ENCODE data around the gene ARHGAP33. TPM values are rescaled to one million over a fixed set of nuclear protein-coding genes. Genes with fewer than 3 reads are reported as not detected.
A peak's percentile ranks its signal among the peaks of the same experiment; 100 is the strongest.

ARHGAP33 gene
- total RNA-seq, 4 donors from 2014 or later: 1.3 to 8.4 (median 2.3) TPM

DNA sequence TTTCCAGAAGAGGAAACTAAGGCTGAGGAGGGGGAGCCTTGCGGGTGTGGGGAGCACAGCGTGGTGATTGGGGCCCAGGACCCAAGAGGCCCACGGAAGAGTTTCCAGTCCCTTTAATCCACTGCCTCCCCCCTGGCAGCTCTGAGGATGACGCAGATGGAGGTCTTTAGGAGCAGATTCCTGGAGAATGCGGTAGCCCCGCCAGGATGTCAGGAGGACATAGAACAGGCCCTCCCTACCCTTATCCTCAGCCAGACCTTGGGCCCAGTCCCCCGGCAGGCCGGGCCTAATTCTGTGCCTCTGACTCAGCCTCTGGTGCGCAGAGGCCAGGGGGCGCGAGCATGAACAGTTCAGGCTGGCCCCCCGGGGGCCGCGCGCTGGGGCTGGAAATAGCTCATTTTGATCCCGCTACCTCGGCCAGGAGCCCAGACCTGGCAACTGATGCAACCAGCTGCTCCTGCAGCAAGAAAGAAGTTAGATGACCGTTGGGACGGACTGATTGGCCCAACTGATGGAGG lies 18.1 kb upstream of the ARHGAP33 start:
- Histone ChIP-seq H3K9me3 (no peaks in the 10 kb centered on the region), H3K27ac (peak overlapping the region; percentile 93 to 98 (median 96)), H3K36me3 (peaks cover 8 to 48% (median 21%) of the 10 kb centered on the region in 3 donors), H3K4me1 (peaks cover 32 to 53% (median 37%) of the 10 kb centered on the region in 3 donors), H3K4me3 (peak overlapping the region; percentile 69 to 94 (median 91)), H3K27me3 (no peaks in the 10 kb centered on the region)
- no peak for TF ChIP-seq POLR2A (IDR thresholded peaks at IDR 0.05)
- no peak for TF ChIP-seq CTCF (IDR thresholded peaks at IDR 0.05)
- DNase-seq: no peak
- intact Hi-C loops (cut with DNase I): no loop called here
- 5 to 20% methylated on average over 1 to 16 of the region's 19 CpGs for WGBS, 2 donors

DNA sequence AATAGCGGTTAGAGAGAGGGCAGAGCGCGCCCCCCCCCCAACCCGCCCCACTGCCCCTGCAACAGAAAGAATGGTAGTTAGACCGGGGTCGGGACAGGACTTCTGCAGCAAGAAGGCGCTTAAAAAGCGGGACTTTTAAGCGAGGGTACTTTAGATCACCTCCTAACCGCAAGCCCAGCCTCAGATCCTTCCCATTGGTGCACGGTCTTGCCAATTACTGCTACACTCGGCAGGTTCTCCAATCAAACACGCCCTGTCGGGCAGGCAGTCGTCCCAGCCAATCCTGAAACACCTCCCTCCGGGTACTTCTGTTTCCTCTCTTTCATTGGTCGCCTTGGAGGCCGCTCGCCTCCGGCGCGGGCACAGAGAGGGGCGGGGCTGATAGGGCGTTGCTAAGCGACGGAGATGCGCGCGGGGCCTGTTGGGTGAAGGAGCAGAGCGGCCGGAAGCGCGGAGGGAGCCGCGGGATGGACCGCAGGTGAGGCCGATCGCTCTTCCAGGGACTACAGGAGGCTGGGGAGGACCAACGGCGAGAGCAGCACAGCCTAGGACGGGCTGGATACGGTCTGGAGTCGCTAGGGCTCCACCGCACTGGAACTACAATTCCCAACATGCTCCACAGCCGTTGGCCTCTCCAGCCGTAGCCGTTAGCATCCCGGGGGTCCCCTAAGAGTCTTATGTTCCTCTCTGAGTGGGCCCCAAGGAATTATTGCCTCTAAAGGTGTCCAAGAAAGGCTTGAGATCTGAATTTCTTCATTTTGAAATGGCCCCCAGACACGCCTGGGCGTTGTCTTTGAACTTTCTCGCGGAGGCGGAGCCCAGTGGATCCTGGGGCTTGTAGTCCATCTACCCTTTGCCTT lies 17.4 kb upstream of the ARHGAP33 start, which contains the start of gene PROSER3:
Gene PROSER3, plus strand, starts transcription at position 428 of the 860 bp plus-strand sequence. Its CDS starts 40 bp downstream, at position 468.
- Histone ChIP-seq H3K4me1 (peaks cover 32 to 53% (median 37%) of the 10 kb centered on the region in 3 donors), H3K27ac (peak within 1 kb of the TSS; percentile 93 to 98 (median 96)), H3K36me3 (peaks cover 2 to 47% (median 15%) of the 10 kb centered on the region in 3 donors), H3K9me3 (no peaks in the 10 kb centered on the region), H3K4me3 (peak within 1 kb of the TSS; percentile 69 to 94 (median 91)), H3K27me3 (no peaks in the 10 kb centered on the region)
- intact Hi-C loops (cut with DNase I): no loop called here
- TF ChIP-seq CTCF (IDR thresholded peaks at IDR 0.05): peak in 1 of 6 experiments; percentile 7
- peak in 3 of 4 donors; percentile 60 to 75 (median 71) for TF ChIP-seq POLR2A (IDR thresholded peaks at IDR 0.05)
- 1 to 2% methylated on average over 16 to 26 of the region's 53 CpGs for WGBS, 2 donors
- DNase-seq: peak; percentile 97

DNA sequence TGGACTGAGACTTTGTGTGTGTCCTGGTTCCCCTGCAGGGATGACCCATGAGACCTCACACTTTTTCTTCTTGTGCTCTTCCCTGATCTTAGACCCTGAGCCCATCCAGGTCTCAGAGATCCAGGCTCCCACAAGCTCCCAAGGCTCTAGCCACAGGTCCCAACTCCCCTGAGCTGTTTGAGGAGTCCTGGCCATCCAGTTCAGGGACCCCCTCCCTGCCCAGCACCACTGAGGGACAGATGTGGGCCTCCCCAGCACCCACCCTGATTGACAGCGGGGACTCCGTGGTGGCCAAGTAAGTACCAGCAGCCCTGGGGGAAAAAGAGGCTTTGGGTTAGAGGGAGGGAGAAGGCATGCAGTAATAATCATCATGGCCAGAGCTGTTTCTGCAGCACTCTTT lies 15.7 kb upstream of the ARHGAP33 start:
- peaks cover 32 to 47% (median 37%) of the 10 kb centered on the region in 3 donors for H3K4me1 ChIP-seq
- DNase-seq: no peak
- no CpG with 5 or more reads among the region's 2 CpGs for WGBS, 2 donors
- TF ChIP-seq POLR2A (IDR thresholded peaks at IDR 0.05): no peak
- TF ChIP-seq CTCF (IDR thresholded peaks at IDR 0.05): no peak
- H3K4me3 ChIP-seq: no peak overlapping the region
- intact Hi-C loops (cut with DNase I): loop anchor here (10.0 kb wide), 1 partner anchor 175 kb away; the partner anchor contains the start of gene LRFN3
- H3K27me3 ChIP-seq: no peaks in the 10 kb centered on the region
- peaks cover 0 to 47% (median 0%) of the 10 kb centered on the region in 3 donors for H3K36me3 ChIP-seq
- no peak overlapping the region for H3K27ac ChIP-seq
- H3K9me3 ChIP-seq: no peaks in the 10 kb centered on the region

- Histone ChIP-seq H3K4me3 (no peak overlapping the region), H3K9me3 (no peaks in the 10 kb centered on the region), H3K27ac (no peak overlapping the region), H3K27me3 (no peaks in the 10 kb centered on the region), H3K36me3 (peaks cover 0 to 57% (median 0%) of the 10 kb centered on the region in 3 donors), H3K4me1 (peaks cover 24 to 36% (median 29%) of the 10 kb centered on the region in 3 donors)
- no peak for DNase-seq
- TF ChIP-seq CTCF (IDR thresholded peaks at IDR 0.05): peak in 1 of 6 experiments; percentile 7
- no peak for TF ChIP-seq POLR2A (IDR thresholded peaks at IDR 0.05)
- intact Hi-C loops (cut with DNase I): loop anchor here (10.0 kb wide), 1 partner anchor 174 kb away; the partner anchor contains the start of gene LRFN3
- WGBS, 2 donors: 91 to 95% methylated on average over 4 of the region's 4 CpGs
These were observed 14.5 kb upstream of the ARHGAP33 start for GRCh38 chr19:35760711-35761349.

Data from esophagus squamous epithelium (tissue), 5 donors.